WTC11 (cell line): ENCODE measurements around the gene HIF1A. TPM values are rescaled to one million over a fixed set of nuclear protein-coding genes. Genes with fewer than 3 reads are reported as not detected.

Experiments used
- ATAC-seq: fragments of 200-7000 bp; cut with Tn5 transposase; 2 replicates; pipeline ENCODE4 v1.10.0; 2021; ENCODE audit warnings: mild to moderate bottlenecking, moderate library complexity
- CTCF ChIA-PET: fragments of 300-600 bp; sonication (Branson Sonifier 250); formaldehyde crosslinking; loops from one replicate; lab custom pipeline; 2021; ENCODE audit warnings: antibody characterized with exemption; lab: Charles Lee
- POLR2A ChIA-PET: fragments of 350-600 bp; sonication (Branson Sonifier 250); formaldehyde crosslinking; loops from one replicate; lab custom pipeline; 2021; ENCODE audit warnings: antibody characterized with exemption; lab: Charles Lee
- DNase-seq: peaks from one replicate; pipeline ENCODE4 v3.0.0; 2021; ENCODE audit warnings: low spot score
- H3K27ac Mint-ChIP-seq: 2 replicates; pipeline ENCODE4 v1.8.0; 2021; ENCODE audit warnings: mixed read lengths
- H3K27me3 Mint-ChIP-seq: 2 replicates; pipeline ENCODE4 v1.8.0; 2021; ENCODE audit warnings: low read depth, mild to moderate bottlenecking, moderate library complexity, mixed read lengths
- H3K36me3 Mint-ChIP-seq: 2 replicates; pipeline ENCODE4 v1.8.0; 2021; ENCODE audit warnings: mixed read lengths
- H3K4me1 Mint-ChIP-seq: 2 replicates; pipeline ENCODE4 v1.8.0; 2022; ENCODE audit warnings: mixed read lengths
- H3K4me3 Mint-ChIP-seq: 2 replicates; pipeline ENCODE4 v1.8.0; 2021; ENCODE audit warnings: mild to moderate bottlenecking, moderate library complexity, mixed read lengths
- H3K9me3 Mint-ChIP-seq: 2 replicates; pipeline ENCODE4 v1.8.0; 2021; ENCODE audit warnings: mixed read lengths
- AFF4 ChIP-seq: sonication (generic); formaldehyde crosslinking; IDR thresholded peaks from 2 replicates; pipeline ENCODE4 v1.8.1; 2023; ENCODE audit warnings: mild to moderate bottlenecking, missing genetic modification reagents, borderline replicate concordance
- ATF6 ChIP-seq: sonication (generic); formaldehyde crosslinking; IDR thresholded peaks from 2 replicates; pipeline ENCODE4 v1.8.1; 2023; ENCODE audit warnings: mild to moderate bottlenecking, missing genetic modification reagents
- CBFB ChIP-seq: sonication (generic); formaldehyde crosslinking; IDR thresholded peaks from 2 replicates; pipeline ENCODE4 v1.8.1; 2022; ENCODE audit warnings: mild to moderate bottlenecking, low read depth, missing genetic modification reagents
- CREM ChIP-seq: sonication (generic); formaldehyde crosslinking; IDR thresholded peaks from 2 replicates; pipeline ENCODE4 v1.8.1; 2022; ENCODE audit warnings: mild to moderate bottlenecking, missing genetic modification reagents, moderate library complexity
- E2F4 ChIP-seq: sonication (generic); formaldehyde crosslinking; IDR thresholded peaks from 2 replicates; pipeline ENCODE4 v1.8.1; 2022; ENCODE audit warnings: low read depth, mild to moderate bottlenecking, moderate library complexity, missing genetic modification reagents, borderline replicate concordance
- ERG ChIP-seq: fragments of 250-450 bp; sonication (Bioruptor Pico); IDR thresholded peaks from 2 replicates; pipeline ENCODE4 v1.8.0; 2021; ENCODE audit warnings: mild to moderate bottlenecking
- ESRRA ChIP-seq: sonication (generic); formaldehyde crosslinking; IDR thresholded peaks from 2 replicates; pipeline ENCODE4 v1.8.1; 2022; ENCODE audit warnings: mild to moderate bottlenecking, missing genetic modification reagents, borderline replicate concordance
- GTF2I ChIP-seq: fragments of 250-450 bp; sonication (Bioruptor Pico); conservative IDR thresholded peaks from 2 replicates; pipeline ENCODE4 v1.4.0; 2021; ENCODE audit warnings: mild to moderate bottlenecking
- IRF2 ChIP-seq: sonication (generic); formaldehyde crosslinking; IDR thresholded peaks from 2 replicates; pipeline ENCODE4 v1.8.0; 2022; ENCODE audit warnings: low read depth, missing genetic modification reagents, borderline replicate concordance
- JAZF1 ChIP-seq: fragments of 250-450 bp; sonication (Bioruptor Pico); IDR thresholded peaks from 2 replicates; pipeline ENCODE4 v1.9.0; 2021; ENCODE audit warnings: moderate library complexity, mild to moderate bottlenecking, inconsistent platforms
- JUN ChIP-seq: sonication (generic); formaldehyde crosslinking; IDR thresholded peaks from 2 replicates; pipeline ENCODE4 v1.8.0; 2023; ENCODE audit warnings: mild to moderate bottlenecking, missing genetic modification reagents
- MAX ChIP-seq: sonication (generic); formaldehyde crosslinking; IDR thresholded peaks from 2 replicates; pipeline ENCODE4 v1.8.0; 2022; ENCODE audit warnings: mild to moderate bottlenecking, missing genetic modification reagents
- NFATC4 ChIP-seq: fragments of 250-450 bp; sonication (Bioruptor Pico); IDR thresholded peaks from 2 replicates; pipeline ENCODE4 v1.9.0; 2021; ENCODE audit warnings: mild to moderate bottlenecking
- NFYB ChIP-seq: sonication (generic); formaldehyde crosslinking; conservative IDR thresholded peaks from 2 replicates; pipeline ENCODE4 v1.8.0; 2022; ENCODE audit warnings: low read depth, missing genetic modification reagents
- NR3C1 ChIP-seq: sonication (generic); formaldehyde crosslinking; conservative IDR thresholded peaks from 2 replicates; pipeline ENCODE4 v1.8.1; 2023; ENCODE audit warnings: low read depth, mild to moderate bottlenecking, missing genetic modification reagents
- SP1 ChIP-seq: sonication (generic); formaldehyde crosslinking; conservative IDR thresholded peaks from 2 replicates; pipeline ENCODE4 v1.8.1; 2022; ENCODE audit warnings: missing genetic modification reagents
- ZNF121 ChIP-seq: sonication (generic); formaldehyde crosslinking; IDR thresholded peaks from 2 replicates; pipeline ENCODE4 v1.8.0; 2023; ENCODE audit warnings: missing genetic modification reagents
- ZNF232 ChIP-seq: sonication (generic); formaldehyde crosslinking; IDR thresholded peaks from 2 replicates; pipeline ENCODE4 v1.8.0; 2022; ENCODE audit warnings: mild to moderate bottlenecking, missing genetic modification reagents
- total RNA-seq: library from RNA; stranded (reverse); gene quantifications from 3 replicates; pipeline ENCODE4 v1.2.3, GENCODE V29; 2021

HIF1A gene
- total RNA-seq, 1 experiment from 2014 or later: 165 TPM

- Mint-ChIP-seq H3K4me1 (no peaks in the 10 kb centered on the region), H3K36me3 (peaks cover 77% of the 10 kb centered on the region)
- CTCF ChIA-PET: no interaction called here
Observed at GRCh38 chr14:61774861-61775260, 79.5 kb downstream of the HIF1A start.

GRCh38 chr14:61780125-61780524 is 84.8 kb downstream of the HIF1A start:
- POLR2A ChIA-PET: no interaction called here
- Mint-ChIP-seq H3K4me3 (no peak overlapping the region), H3K4me1 (no peaks in the 10 kb centered on the region), H3K9me3 (no peaks in the 10 kb centered on the region), H3K27me3 (no peaks in the 10 kb centered on the region), H3K36me3 (peaks cover 74% of the 10 kb centered on the region), H3K27ac (no peak overlapping the region)
- DNase-seq (no peak), ATAC-seq (no peak)
- CTCF ChIA-PET: no interaction called here
- TF ChIP-seq CBFB (CRISPR knock-in tag) (no peak), GTF2I (no peak), ERG (CRISPR knock-in tag) (no peak), NFYB (CRISPR knock-in tag) (no peak), AFF4 (CRISPR knock-in tag) (no peak), JAZF1 (no peak), ZNF121 (CRISPR knock-in tag) (no peak), ESRRA (CRISPR knock-in tag) (no peak), SP1 (no peak), NFATC4 (no peak)

More at GRCh38 chr14:61774861-61775260, 79.5 kb downstream of the HIF1A start:
- TF ChIP-seq MAX (CRISPR knock-in tag): no peak
- no peak for TF ChIP-seq JUN (CRISPR knock-in tag)
- no peak for TF ChIP-seq CREM (CRISPR knock-in tag)
- no peak for TF ChIP-seq ZNF232 (CRISPR knock-in tag)
- TF ChIP-seq AFF4 (CRISPR knock-in tag): no peak
- no peak for TF ChIP-seq IRF2
- TF ChIP-seq E2F4: no peak
- no peak for TF ChIP-seq NR3C1 (CRISPR knock-in tag)
- no peak for TF ChIP-seq ATF6 (CRISPR knock-in tag)
- no peak for ATAC-seq
- H3K9me3 Mint-ChIP-seq: no peaks in the 10 kb centered on the region
- H3K27ac Mint-ChIP-seq: peak overlapping the region; percentile 57; the same call in 1 of the 2 replicates
- no peak overlapping the region for H3K4me3 Mint-ChIP-seq
- POLR2A ChIA-PET: no interaction called here
- DNase-seq: no peak
- no peaks in the 10 kb centered on the region for H3K27me3 Mint-ChIP-seq
